Measurements from ENCODE around the gene CNDP1. TPM values are rescaled to one million over a fixed set of nuclear protein-coding genes. Genes with fewer than 3 reads are reported as not detected.

The CNDP1 gene
- total and polyA plus RNA-seq, 2 donors (not counting 1 experiment from before 2014, with no cell fraction given), result 0.19 to 0.57 TPM

DNA sequence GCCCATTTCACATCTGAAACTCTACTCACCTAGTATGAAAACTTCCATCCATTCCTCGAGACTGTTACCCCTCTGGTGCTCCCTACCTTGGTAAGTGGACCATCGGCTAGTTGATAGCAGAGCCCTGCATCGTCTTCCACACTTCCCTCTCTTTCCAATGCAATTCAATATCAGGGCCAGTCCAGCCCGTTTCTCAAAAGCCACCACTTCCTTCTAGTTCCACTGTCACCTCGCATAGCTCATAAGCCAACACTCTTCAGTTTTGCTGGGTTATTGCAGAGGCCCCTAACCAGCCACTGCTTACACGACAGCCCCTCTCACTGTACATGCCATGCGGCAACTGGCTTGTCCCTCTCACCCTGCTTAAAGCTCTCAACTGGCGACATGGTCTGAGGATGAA lies 53.1 kb downstream of the CNDP1 start:
- H3K9me3 ChIP-seq (ENCODE audit: control extremely low read depth in 1 of 3, control insufficient read depth in 2 of 3, insufficient read depth in 1 of 3, low read length in 2 of 3), result no peaks in the 10 kb centered on the region
- Mint-ChIP-seq H3K4me1 (no peaks in the 10 kb centered on the region), H3K9me3 (ENCODE audit: insufficient read depth) (no peaks in the 10 kb centered on the region), H3K4me3 (no peak overlapping the region), H3K27me3 (peaks cover 15% of the 10 kb centered on the region), H3K27ac (no peak overlapping the region)
- no peak for ATAC-seq (ENCODE audit: low read depth)
- TF ChIP-seq, protein P1, sequence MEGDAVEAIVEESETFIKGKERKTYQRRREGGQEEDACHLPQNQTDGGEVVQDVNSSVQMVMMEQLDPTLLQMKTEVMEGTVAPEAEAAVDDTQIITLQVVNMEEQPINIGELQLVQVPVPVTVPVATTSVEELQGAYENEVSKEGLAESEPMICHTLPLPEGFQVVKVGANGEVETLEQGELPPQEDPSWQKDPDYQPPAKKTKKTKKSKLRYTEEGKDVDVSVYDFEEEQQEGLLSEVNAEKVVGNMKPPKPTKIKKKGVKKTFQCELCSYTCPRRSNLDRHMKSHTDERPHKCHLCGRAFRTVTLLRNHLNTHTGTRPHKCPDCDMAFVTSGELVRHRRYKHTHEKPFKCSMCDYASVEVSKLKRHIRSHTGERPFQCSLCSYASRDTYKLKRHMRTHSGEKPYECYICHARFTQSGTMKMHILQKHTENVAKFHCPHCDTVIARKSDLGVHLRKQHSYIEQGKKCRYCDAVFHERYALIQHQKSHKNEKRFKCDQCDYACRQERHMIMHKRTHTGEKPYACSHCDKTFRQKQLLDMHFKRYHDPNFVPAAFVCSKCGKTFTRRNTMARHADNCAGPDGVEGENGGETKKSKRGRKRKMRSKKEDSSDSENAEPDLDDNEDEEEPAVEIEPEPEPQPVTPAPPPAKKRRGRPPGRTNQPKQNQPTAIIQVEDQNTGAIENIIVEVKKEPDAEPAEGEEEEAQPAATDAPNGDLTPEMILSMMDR (IDR thresholded peaks at IDR 0.05), result no peak
- no peak for TF ChIP-seq EZH2 (IDR thresholded peaks at IDR 0.05; ENCODE audit: borderline replicate concordance, insufficient read depth, low read depth, low read length, poor library complexity, severe bottlenecking)
- no peaks in the 10 kb centered on the region for H4K20me1 ChIP-seq (ENCODE audit: control insufficient read depth, insufficient read depth, low read length, poor library complexity, severe bottlenecking)
- H3K4me3 ChIP-seq (ENCODE audit: control extremely low read depth in 1 of 5, extremely low read depth in 1 of 5, insufficient read depth in 1 of 5, low read depth in 2 of 5, low read length in 4 of 5), result no peak overlapping the region
- ChIA-PET POLR2A (no interaction called here), CTCF (no interaction called here)
- H3K27me3 ChIP-seq (replicated peaks in 1 of 4; ENCODE audit: control extremely low read depth in 1 of 4, control insufficient read depth in 3 of 4, insufficient read depth in 4 of 4, low read length in 3 of 4), result peaks cover 0 to 5% (median 0%) of the 10 kb centered on the region in 4 experiments
- no peak overlapping the region for H3K4me2 ChIP-seq (replicated peaks; ENCODE audit: low read depth, low read length, poor library complexity, severe bottlenecking)
- H3K79me2 ChIP-seq (ENCODE audit: control insufficient read depth, insufficient read depth, low read length), result no peaks in the 10 kb centered on the region
- H2AFZ ChIP-seq (ENCODE audit: insufficient read depth, low read depth, low read length, poor library complexity, severe bottlenecking), result no peak overlapping the region
- no peak overlapping the region for H3K27ac ChIP-seq (ENCODE audit: low read length in 2 of 2)
- DNase-seq, result no peak
- intact Hi-C loops (cut with micrococcal nuclease), result no loop called here
- WGBS (ENCODE audit: insufficient coverage), result 66% methylated on average over 8 of the region's 8 CpGs
- H3K9ac ChIP-seq (ENCODE audit: low read length), result no peak overlapping the region
- no peaks in the 10 kb centered on the region for H3K4me1 ChIP-seq (ENCODE audit: control insufficient read depth in 2 of 2, insufficient read depth in 2 of 2, low read length in 2 of 2)
- H3K36me3 ChIP-seq (replicated peaks in 1 of 2; ENCODE audit: control extremely low read depth in 1 of 2, control insufficient read depth in 1 of 2, extremely low read depth in 1 of 2, insufficient read depth in 2 of 2, low read length in 1 of 2), result no peaks in the 10 kb centered on the region

DNA sequence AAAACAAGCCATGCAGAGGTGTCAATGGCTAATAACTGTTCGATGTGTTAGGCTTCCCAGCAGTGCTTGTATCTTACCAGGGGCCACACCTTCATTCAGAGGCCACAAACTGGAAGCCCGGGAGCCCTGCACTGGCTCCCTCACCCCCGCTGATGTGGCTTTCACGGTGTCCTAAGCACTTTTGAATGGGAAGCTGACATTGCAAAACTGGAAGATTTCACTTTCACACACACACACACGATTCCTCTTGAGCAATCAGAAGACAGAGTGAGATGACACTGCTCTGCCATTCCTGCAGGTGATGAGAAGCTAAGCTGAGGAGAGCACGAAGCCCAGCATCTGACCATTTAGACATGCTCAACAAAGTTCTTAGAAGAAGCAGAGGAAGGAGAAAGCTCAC lies 54.7 kb downstream of the CNDP1 start:
- intact Hi-C loops (cut with micrococcal nuclease), result no loop called here
- H3K79me2 ChIP-seq (ENCODE audit: control insufficient read depth, insufficient read depth, low read length), result no peaks in the 10 kb centered on the region
- ChIA-PET CTCF (no interaction called here), POLR2A (no interaction called here)
- 83% methylated on average over 4 of the region's 6 CpGs for WGBS (ENCODE audit: insufficient coverage)
- H3K27me3 Mint-ChIP-seq, result peaks cover 9% of the 10 kb centered on the region
- no peak overlapping the region for H2AFZ ChIP-seq (ENCODE audit: insufficient read depth, low read depth, low read length, poor library complexity, severe bottlenecking)
- H3K4me3 ChIP-seq (ENCODE audit: control extremely low read depth in 1 of 5, extremely low read depth in 1 of 5, insufficient read depth in 1 of 5, low read depth in 2 of 5, low read length in 4 of 5), result no peak overlapping the region
- DNase-seq, result no peak
- H3K4me2 ChIP-seq (replicated peaks; ENCODE audit: low read depth, low read length, poor library complexity, severe bottlenecking), result no peak overlapping the region
- H3K9me3 Mint-ChIP-seq (ENCODE audit: insufficient read depth), result no peaks in the 10 kb centered on the region
- no peak overlapping the region for H3K27ac Mint-ChIP-seq
- H3K36me3 ChIP-seq (replicated peaks in 1 of 2; ENCODE audit: control extremely low read depth in 1 of 2, control insufficient read depth in 1 of 2, extremely low read depth in 1 of 2, insufficient read depth in 2 of 2, low read length in 1 of 2), result peaks cover 0 to 5% of the 10 kb centered on the region in 2 experiments
- no peaks in the 10 kb centered on the region for H3K9me3 ChIP-seq (ENCODE audit: control extremely low read depth in 1 of 3, control insufficient read depth in 2 of 3, insufficient read depth in 1 of 3, low read length in 2 of 3)
- no peaks in the 10 kb centered on the region for H3K27me3 ChIP-seq (replicated peaks in 1 of 4; ENCODE audit: control extremely low read depth in 1 of 4, control insufficient read depth in 3 of 4, insufficient read depth in 4 of 4, low read length in 3 of 4)
- H3K27ac ChIP-seq (ENCODE audit: low read length in 2 of 2), result no peak overlapping the region
- H3K4me1 ChIP-seq (ENCODE audit: control insufficient read depth in 2 of 2, insufficient read depth in 2 of 2, low read length in 2 of 2), result no peaks in the 10 kb centered on the region
- H3K9ac ChIP-seq (ENCODE audit: low read length), result no peak overlapping the region
- H4K20me1 ChIP-seq (ENCODE audit: control insufficient read depth, insufficient read depth, low read length, poor library complexity, severe bottlenecking), result no peaks in the 10 kb centered on the region
- no peak overlapping the region for H3K4me3 Mint-ChIP-seq
- TF ChIP-seq EZH2 (IDR thresholded peaks at IDR 0.05; ENCODE audit: borderline replicate concordance, insufficient read depth, low read depth, low read length, poor library complexity, severe bottlenecking), result no peak
- TF ChIP-seq, protein P1 (IDR thresholded peaks at IDR 0.05), result no peak
- ATAC-seq (ENCODE audit: low read depth), result no peak
- peaks cover 8% of the 10 kb centered on the region for H3K4me1 Mint-ChIP-seq

All from B cell (primary cell).